HL-60 (cell line): ENCODE data around the gene STKLD1.

Experiments used
- CTCF ChIP-seq: IDR thresholded peaks from one replicate; pipeline ENCODE4 v1.5.1; 2011; ENCODE audit warnings: low read length, control low read depth, inconsistent platforms; ENCODE audit not compliant: insufficient read depth
- GABPA ChIP-seq: IDR thresholded peaks from 2 replicates; pipeline ENCODE4 v1.6.1; 2012; ENCODE audit warnings: low read depth
- POLR2AphosphoS5 ChIP-seq: IDR thresholded peaks from 2 replicates; pipeline ENCODE4 v1.6.1; 2012; ENCODE audit warnings: low read depth
- REST ChIP-seq: IDR thresholded peaks from 2 replicates; pipeline ENCODE4 v1.6.1; 2012; ENCODE audit warnings: low read depth; ENCODE audit not compliant: insufficient replicate concordance
- SPI1 ChIP-seq: IDR thresholded peaks from 2 replicates; pipeline ENCODE4 v1.6.1; 2012; ENCODE audit warnings: low read depth, mild to moderate bottlenecking, borderline replicate concordance

- TF ChIP-seq CTCF (no peak), POLR2AphosphoS5 (no peak), REST (no peak), SPI1 (no peak), GABPA (no peak)
Measured at GRCh38 chr9:133408042-133408441, 31.9 kb downstream of the STKLD1 start.
